Measurements from ENCODE around the gene C11orf86.

DNA sequence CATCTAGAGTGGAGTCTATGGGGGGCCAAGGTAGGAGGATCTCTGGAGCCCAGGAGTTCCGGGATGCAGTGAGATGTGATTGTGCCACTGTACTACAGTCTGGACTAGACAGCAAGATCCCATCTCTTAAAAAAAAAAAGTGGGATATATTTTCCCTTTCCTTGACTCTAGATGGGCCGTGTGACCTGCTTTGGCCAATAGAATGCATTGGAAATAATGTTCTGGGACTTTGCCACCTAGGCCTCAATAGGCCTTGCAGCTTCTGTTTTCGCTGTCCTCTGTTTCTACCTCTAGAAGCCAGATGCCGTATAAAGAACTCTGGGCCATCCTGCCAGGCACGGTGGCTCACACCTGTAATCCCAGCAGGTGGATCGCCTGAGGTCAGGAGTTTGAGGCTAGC lies 3.6 kb downstream of the C11orf86 start:
- TF ChIP-seq CEBPB (IDR thresholded peaks at IDR 0.05) = no peak
- TF ChIP-seq CREB1 (IDR thresholded peaks at IDR 0.05; ENCODE audit: low read depth) = no peak
- no peak for TF ChIP-seq RAD21 (IDR thresholded peaks at IDR 0.05; ENCODE audit: low read depth)
- TF ChIP-seq YY1 (IDR thresholded peaks at IDR 0.05; ENCODE audit: low read depth) = no peak
- no peak for TF ChIP-seq TCF12 (IDR thresholded peaks at IDR 0.05; ENCODE audit: low read depth)
- no peak for TF ChIP-seq EP300 (IDR thresholded peaks at IDR 0.05; ENCODE audit: borderline replicate concordance)

Measured in Ishikawa (cell line).